Uterus (tissue), 4 donors: ENCODE measurements around the gene IL4R. TPM values are rescaled to one million over a fixed set of nuclear protein-coding genes. Genes with fewer than 3 reads are reported as not detected.
"Not testable (repeated sequence)": the region's sequence is repeated elsewhere in the genome, so short reads cannot be mapped to it uniquely, and the experiment has no call there.

ENCODE experiments used
- DNase-seq, 2 donors: peaks; one replicate each; pipeline ENCODE4 v3.0.0-alpha.2; 2019 to 2020
- H3K27ac ChIP-seq, 2 donors: fragments of 200-600 bp; sonication (generic); 1 replicate in 1 of 2; 2 replicates in 1 of 2; pipeline ENCODE4 v1.5.1; 2016 to 2018
- H3K27me3 ChIP-seq, 2 donors: fragments of 200-600 bp; sonication (generic); one replicate each; pipeline ENCODE4 v1.5.1; 2018 to 2019; ENCODE audit warnings: control low read depth in 1 of 2
- H3K36me3 ChIP-seq, 2 donors: fragments of 200-600 bp; sonication (generic); one replicate each; pipeline ENCODE4 v1.5.1; 2019; ENCODE audit warnings: control low read depth in 1 of 2
- H3K4me1 ChIP-seq, 2 donors: fragments of 200-600 bp; sonication (generic); one replicate each; pipeline ENCODE4 v1.5.1; 2018 to 2019; ENCODE audit warnings: control low read depth in 1 of 2
- H3K4me3 ChIP-seq, 2 donors: fragments of 200-600 bp; sonication (generic); 1 replicate in 1 of 2; 2 replicates in 1 of 2; pipeline ENCODE4 v1.5.1; 2018 to 2019; ENCODE audit warnings: mild to moderate bottlenecking in 1 of 2
- H3K9me3 ChIP-seq, 2 donors: fragments of 200-600 bp; sonication (generic); one replicate each; pipeline ENCODE4 v1.5.1; 2019; ENCODE audit warnings: control low read depth in 1 of 2
- POLR2A ChIP-seq, 2 donors: fragments of 450-650 bp; IDR thresholded peaks; one replicate each; pipeline ENCODE4 v1.6.1; 2016; ENCODE audit warnings: antibody characterized with exemption in 2 of 2, mild to moderate bottlenecking in 1 of 2, moderate library complexity in 1 of 2
- intact Hi-C: fragments of 100-400 bp; cut with DNase I; formaldehyde crosslinking; loops from one replicate; pipeline ENCODE4 v1.15.1; 2023; ENCODE audit warnings: low total_unique reads
- total RNA-seq, 4 donors: library from RNA; depleted of rRNA in 3 of 4; stranded (reverse); fragments of >200 nt in 3 of 4; gene quantifications; one replicate each; pipeline versions ENCODE4 v1.1.0 to v1.2.4, GENCODE V29; 2014 to 2023
- TF ChIP-seq, protein P1 (sequence below), 4 experiments: fragments of 200-600 bp in 2 of 4; fragments of 450-650 bp in 2 of 4; sonication (generic) in 2 of 4; IDR thresholded peaks; one replicate each; pipeline ENCODE4 v1.5.1; 2016 to 2019; ENCODE audit warnings: antibody characterized with exemption in 4 of 4, mild to moderate bottlenecking in 2 of 4, moderate library complexity in 1 of 4
- donor health status: DM: yes; HTN: yes; CAD: no.

The IL4R gene
- total RNA-seq, 4 donors from 2014 or later = 9.4 to 137 (median 45.4) TPM

DNA sequence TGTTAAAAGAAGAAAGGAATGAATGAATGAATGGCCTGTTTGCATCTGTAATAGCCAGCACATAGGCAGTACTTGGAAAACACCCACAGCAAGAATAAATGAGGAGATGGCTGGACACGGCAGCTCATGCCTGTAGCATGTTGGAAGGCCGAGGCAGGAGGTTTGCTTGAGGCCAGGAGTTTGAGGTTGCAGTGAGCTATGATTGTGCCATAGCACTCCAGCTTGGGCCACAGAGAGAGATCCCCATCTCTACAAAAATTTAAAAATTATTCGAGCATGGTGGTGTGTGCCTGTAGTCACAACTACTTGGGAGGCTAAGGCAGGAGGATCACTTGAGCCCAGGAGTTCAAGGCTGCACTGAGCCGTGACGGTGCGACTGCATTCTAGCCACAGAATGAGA, 12.5 kb downstream of the IL4R start:
- intact Hi-C loops = loop anchor here (10.0 kb wide), 1 partner anchor 81 kb away; no protein-coding TSS in a partner anchor
- H3K27me3 ChIP-seq = no peaks in the 10 kb centered on the region

DNA sequence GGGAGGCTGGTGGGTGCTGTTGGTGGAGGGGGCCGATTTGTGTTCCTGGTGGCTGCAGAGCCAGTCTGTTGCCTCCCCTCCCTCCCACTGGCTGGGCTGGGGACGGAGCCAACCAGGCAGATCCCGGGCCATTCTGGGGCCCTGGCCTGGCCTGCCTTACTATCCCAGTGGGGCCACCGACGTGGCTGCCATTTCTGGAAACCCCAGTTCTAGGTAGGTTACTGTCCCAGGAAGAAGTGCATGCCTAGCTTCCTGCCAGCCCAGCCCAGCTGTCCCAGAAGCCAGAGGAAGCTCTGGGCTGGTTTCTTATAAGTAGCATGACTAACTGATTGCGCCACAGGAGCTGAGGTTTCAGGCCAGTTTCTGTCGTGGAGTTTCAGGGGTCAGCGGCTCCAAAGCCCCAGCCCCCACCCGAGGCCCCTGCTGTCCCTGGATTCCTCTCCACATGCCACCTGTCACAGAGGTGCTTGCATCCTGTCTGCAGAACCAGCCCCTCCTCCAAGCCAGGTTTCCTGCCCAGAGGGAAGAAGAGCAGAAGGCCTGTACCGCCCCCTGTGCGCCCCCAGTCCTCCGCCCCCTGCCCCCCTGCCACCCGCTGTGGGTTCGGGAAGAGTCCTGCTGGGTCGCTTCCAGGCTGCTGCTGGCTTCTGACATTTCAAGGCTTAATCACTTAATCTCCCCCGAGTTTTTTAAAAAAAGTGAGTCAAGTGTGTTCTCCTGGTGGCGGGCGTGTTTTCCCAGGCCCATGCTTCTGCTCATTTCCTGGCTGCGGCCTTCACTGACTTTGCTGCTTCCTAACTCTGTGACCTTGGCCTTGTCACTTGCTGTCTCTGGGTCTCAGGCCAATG, 13.2 kb downstream of the IL4R start:
- H3K4me3 ChIP-seq = peak overlapping the region in 1 of 2 donors; percentile 12
- DNase-seq = peak; percentile 87 to 94
- H3K27ac ChIP-seq = peak overlapping the region; percentile 97 to 98
- TF ChIP-seq, protein P1, sequence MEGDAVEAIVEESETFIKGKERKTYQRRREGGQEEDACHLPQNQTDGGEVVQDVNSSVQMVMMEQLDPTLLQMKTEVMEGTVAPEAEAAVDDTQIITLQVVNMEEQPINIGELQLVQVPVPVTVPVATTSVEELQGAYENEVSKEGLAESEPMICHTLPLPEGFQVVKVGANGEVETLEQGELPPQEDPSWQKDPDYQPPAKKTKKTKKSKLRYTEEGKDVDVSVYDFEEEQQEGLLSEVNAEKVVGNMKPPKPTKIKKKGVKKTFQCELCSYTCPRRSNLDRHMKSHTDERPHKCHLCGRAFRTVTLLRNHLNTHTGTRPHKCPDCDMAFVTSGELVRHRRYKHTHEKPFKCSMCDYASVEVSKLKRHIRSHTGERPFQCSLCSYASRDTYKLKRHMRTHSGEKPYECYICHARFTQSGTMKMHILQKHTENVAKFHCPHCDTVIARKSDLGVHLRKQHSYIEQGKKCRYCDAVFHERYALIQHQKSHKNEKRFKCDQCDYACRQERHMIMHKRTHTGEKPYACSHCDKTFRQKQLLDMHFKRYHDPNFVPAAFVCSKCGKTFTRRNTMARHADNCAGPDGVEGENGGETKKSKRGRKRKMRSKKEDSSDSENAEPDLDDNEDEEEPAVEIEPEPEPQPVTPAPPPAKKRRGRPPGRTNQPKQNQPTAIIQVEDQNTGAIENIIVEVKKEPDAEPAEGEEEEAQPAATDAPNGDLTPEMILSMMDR (IDR thresholded peaks at IDR 0.05) = peak in 2 of 4 experiments; percentile 14 to 26
- TF ChIP-seq POLR2A (IDR thresholded peaks at IDR 0.05) = no peak
- no peaks in the 10 kb centered on the region for H3K27me3 ChIP-seq
- no peaks in the 10 kb centered on the region for H3K9me3 ChIP-seq
- intact Hi-C loops = loop anchor here (10.0 kb wide), 1 partner anchor 82 kb away; no protein-coding TSS in a partner anchor
- H3K4me1 ChIP-seq = peaks cover 16 to 29% of the 10 kb centered on the region in 2 donors
- no peaks in the 10 kb centered on the region for H3K36me3 ChIP-seq

More for the DNA sequence above, 12.5 kb downstream of the IL4R start:
- H3K4me1 ChIP-seq = peaks cover 13 to 27% of the 10 kb centered on the region in 2 donors
- H3K9me3 ChIP-seq = no peaks in the 10 kb centered on the region
- DNase-seq = no peak
- no peak overlapping the region for H3K4me3 ChIP-seq
- no peaks in the 10 kb centered on the region for H3K36me3 ChIP-seq
- TF ChIP-seq, protein P1 (IDR thresholded peaks at IDR 0.05) = no peak
- no peak for TF ChIP-seq POLR2A (IDR thresholded peaks at IDR 0.05)
- H3K27ac ChIP-seq = peak overlapping the region; percentile 97 to 98

DNA sequence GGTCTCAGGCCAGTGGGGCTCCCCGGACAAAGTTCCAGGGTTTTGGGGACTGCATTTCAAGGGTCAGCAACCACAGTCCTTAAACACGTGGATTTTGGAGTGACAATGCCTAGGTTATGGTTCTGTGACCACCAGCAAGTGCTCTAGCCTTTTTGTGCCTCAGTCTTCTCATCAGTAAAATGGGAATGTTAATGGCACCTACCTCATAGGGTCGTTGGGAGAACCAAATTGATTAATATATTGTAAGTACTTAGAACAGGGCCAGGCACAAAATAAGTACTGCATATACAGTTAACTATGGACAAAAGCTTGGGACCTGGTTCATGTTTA, 13.8 kb downstream of the IL4R start:
- peaks cover 16 to 29% of the 10 kb centered on the region in 2 donors for H3K4me1 ChIP-seq
- TF ChIP-seq, protein P1 (IDR thresholded peaks at IDR 0.05) = no peak
- TF ChIP-seq POLR2A (IDR thresholded peaks at IDR 0.05) = no peak
- intact Hi-C loops = loop anchor here (10.0 kb wide), 1 partner anchor 83 kb away; no protein-coding TSS in a partner anchor
- H3K27me3 ChIP-seq = no peaks in the 10 kb centered on the region
- H3K36me3 ChIP-seq = no peaks in the 10 kb centered on the region
- DNase-seq = no peak
- H3K9me3 ChIP-seq = no peaks in the 10 kb centered on the region
- H3K4me3 ChIP-seq = no peak overlapping the region
- H3K27ac ChIP-seq = peak overlapping the region; percentile 97 to 98

DNA sequence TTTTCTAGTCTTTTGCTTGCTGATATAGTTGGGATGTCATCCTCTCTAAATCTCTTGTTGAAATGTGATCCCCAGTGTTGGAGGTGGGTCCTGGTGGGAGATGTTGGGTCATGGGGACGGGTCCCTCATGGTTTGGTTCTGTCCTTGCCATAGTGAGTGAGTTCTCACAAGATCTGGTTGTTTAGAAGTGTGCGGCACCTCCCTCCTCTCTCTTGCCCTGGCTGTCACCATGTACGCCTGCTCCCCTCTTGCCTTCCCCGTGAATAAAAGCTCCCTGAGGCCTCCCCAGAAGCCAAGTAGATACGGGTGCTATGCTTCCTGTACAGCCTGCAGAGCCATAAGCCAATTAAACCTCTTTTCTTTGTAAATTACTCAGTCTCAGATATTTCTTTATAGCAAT, 15.2 kb downstream of the IL4R start:
- H3K9me3 ChIP-seq = no peaks in the 10 kb centered on the region
- peak overlapping the region; percentile 97 to 98 for H3K27ac ChIP-seq
- intact Hi-C loops = loop anchor here (10.0 kb wide), 1 partner anchor 84 kb away; no protein-coding TSS in a partner anchor
- H3K4me3 ChIP-seq = no peak overlapping the region
- H3K27me3 ChIP-seq = no peaks in the 10 kb centered on the region
- peaks cover 16 to 29% of the 10 kb centered on the region in 2 donors for H3K4me1 ChIP-seq
- H3K36me3 ChIP-seq = no peaks in the 10 kb centered on the region
- DNase-seq = no peak
- TF ChIP-seq POLR2A (IDR thresholded peaks at IDR 0.05) = no peak
- TF ChIP-seq, protein P1 (IDR thresholded peaks at IDR 0.05) = no peak

DNA sequence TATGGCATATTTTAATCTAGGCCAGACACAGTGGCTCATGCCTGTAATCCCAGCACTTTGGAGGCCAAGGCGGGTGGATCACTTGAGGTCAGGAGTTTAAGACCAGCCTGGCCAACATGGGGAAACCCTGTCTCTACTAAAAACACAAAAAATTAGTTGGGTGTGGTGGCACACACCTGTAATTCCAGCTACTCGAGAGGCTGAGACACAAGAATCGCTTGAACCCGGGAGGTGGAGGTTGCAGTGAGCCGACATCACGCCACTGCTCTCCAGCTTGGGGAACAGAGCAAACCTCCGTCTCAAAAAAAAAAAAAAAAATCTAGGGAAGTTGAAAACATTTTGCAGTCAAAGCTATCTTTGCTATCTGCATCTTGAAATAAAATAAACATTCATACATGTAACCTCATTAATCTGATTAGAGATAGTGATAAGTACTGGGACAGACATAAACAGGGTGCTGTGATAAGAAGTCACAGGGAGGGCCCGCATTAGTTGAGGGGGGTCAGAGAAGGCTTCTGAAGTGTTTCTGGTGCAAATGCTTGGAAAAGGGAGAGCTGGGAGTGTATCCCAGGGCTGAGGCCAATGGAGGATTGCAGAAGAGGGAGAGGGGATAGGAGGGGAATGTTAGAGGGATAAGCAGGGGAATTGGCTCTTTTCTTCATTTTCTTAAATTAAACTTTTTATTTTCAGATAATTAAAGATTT, 15.8 kb downstream of the IL4R start:
- Histone ChIP-seq H3K4me1 (peaks cover 16 to 29% of the 10 kb centered on the region in 2 donors), H3K27ac (peak overlapping the region; percentile 97 to 98)
- not testable (repeated sequence) for H3K36me3 ChIP-seq, H3K9me3 ChIP-seq, H3K4me3 ChIP-seq, H3K27me3 ChIP-seq
- intact Hi-C loops = loop anchor here (10.0 kb wide), 1 partner anchor 85 kb away; no protein-coding TSS in a partner anchor
- peak in 1 of 2 donors; percentile 47 for DNase-seq
